GM06990 (cell line): ENCODE data around the gene IFRD1.

ENCODE experiments used
- DNase-seq: peaks from one replicate; pipeline ENCODE4 v3.0.0-alpha.2; 2011; ENCODE audit not compliant: insufficient read length; ENCODE audit errors: extremely low read depth
- H3K27me3 ChIP-seq: replicated peaks from 2 replicates; pipeline ENCODE4 v1.6.0; 2011; ENCODE audit warnings: low read length; ENCODE audit not compliant: control insufficient read depth, insufficient read depth
- H3K36me3 ChIP-seq: 2 replicates; pipeline ENCODE4 v1.5.1; 2011; ENCODE audit warnings: low read length; ENCODE audit not compliant: control insufficient read depth, insufficient read depth
- H3K4me3 ChIP-seq: replicated peaks from 2 replicates; pipeline ENCODE4 v1.5.1; 2011; ENCODE audit warnings: low read depth, mild to moderate bottlenecking, control low read depth, low read length
- TF ChIP-seq, protein P1 (sequence below): IDR thresholded peaks from 2 replicates; pipeline ENCODE4 v1.5.1; 2011; ENCODE audit warnings: low read length, control low read depth, mild to moderate bottlenecking, inconsistent platforms; ENCODE audit not compliant: insufficient read depth, poor library complexity, severe bottlenecking

IFRD1 gene

DNA sequence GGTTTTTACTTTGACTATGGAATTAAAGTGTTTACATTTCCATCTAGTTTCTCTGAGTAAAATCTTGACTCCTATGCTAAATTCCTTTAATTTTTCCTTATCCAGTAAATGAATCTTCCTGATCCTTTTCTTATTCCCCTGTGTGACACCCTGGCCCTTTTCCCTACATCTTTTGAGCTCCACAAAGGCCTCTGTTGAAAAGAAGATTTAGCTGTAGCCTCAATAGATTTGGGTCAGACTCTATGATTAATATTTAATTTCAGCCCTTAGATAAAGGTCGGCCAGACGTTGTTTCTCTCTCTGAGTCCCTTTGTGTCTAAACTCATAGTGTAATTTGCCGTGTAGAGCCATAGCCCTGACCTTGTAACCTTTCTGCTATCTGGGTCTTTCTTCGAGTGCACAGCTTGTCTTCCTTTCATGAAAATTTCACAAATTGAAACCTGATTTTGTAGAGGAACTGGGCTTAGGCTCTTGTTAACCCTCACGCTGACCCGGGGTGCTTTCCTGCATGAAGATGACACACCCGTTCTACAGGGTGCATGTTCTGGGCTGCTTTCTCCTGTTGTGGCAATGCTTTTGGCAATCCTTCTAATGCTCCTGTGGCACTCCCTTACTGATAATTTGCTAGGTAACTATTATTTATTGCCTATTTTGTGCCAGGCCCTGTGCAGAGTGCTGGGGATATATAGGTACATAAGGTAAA, 51.7 kb downstream of the IFRD1 start:
- Histone ChIP-seq H3K27me3 (no peaks in the 10 kb centered on the region), H3K36me3 (no peaks in the 10 kb centered on the region), H3K4me3 (no peak overlapping the region)
- DNase-seq, result no peak
- TF ChIP-seq, protein P1, sequence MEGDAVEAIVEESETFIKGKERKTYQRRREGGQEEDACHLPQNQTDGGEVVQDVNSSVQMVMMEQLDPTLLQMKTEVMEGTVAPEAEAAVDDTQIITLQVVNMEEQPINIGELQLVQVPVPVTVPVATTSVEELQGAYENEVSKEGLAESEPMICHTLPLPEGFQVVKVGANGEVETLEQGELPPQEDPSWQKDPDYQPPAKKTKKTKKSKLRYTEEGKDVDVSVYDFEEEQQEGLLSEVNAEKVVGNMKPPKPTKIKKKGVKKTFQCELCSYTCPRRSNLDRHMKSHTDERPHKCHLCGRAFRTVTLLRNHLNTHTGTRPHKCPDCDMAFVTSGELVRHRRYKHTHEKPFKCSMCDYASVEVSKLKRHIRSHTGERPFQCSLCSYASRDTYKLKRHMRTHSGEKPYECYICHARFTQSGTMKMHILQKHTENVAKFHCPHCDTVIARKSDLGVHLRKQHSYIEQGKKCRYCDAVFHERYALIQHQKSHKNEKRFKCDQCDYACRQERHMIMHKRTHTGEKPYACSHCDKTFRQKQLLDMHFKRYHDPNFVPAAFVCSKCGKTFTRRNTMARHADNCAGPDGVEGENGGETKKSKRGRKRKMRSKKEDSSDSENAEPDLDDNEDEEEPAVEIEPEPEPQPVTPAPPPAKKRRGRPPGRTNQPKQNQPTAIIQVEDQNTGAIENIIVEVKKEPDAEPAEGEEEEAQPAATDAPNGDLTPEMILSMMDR, result no peak

DNA sequence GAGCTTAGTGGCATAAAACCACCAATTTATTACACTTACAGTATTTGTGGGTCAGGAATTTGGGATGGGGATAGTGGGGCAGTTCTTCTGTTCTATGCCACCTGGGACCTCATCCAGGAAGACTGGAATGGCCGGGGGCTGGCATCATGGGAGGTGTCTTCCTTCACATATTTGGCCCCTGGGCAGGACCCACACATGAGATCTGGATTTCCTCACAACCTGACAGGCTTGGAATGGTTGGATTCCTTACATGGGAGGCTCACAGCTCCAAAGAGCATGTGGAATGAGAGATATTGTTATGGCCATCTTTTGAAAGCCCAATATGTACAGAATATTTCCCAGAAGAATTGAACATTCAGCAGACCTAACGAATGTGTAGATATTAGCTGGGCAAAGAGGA, 52.4 kb downstream of the IFRD1 start:
- Histone ChIP-seq H3K27me3 (no peaks in the 10 kb centered on the region), H3K4me3 (no peak overlapping the region), H3K36me3 (no peaks in the 10 kb centered on the region)
- TF ChIP-seq, protein P1, result no peak
- DNase-seq, result no peak

DNA sequence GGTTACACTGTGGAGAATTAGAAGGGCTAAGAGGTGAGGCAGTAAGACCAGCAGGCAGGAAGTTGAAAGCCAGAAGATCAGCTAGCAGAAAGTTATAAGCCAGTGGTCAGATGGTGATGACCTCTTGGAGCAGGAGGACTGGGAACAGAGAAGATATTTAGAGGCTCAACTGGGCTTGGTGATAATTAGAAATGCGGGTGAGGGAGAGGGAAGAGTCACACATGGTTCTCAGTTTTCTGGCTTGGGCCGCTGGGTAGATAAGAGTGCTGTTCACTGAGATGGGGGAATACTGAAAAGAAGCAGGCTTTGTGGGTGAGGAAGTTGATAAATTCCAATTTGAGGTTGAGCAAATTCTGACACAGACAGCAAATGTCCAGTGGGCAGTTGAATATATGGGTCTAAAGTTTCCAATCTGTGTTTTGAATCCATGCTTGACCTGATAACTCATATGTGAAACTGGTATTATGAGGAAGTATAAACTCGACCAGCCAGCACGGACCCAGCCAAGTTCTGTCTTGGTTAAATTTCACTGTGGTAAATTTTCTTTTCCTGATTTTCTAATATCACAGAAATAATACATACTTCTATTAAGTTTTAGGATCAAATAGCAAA, 53.2 kb downstream of the IFRD1 start:
- H3K27me3 ChIP-seq, result no peaks in the 10 kb centered on the region
- TF ChIP-seq, protein P1, result no peak
- H3K4me3 ChIP-seq, result no peak overlapping the region
- no peaks in the 10 kb centered on the region for H3K36me3 ChIP-seq
- no peak for DNase-seq

DNA sequence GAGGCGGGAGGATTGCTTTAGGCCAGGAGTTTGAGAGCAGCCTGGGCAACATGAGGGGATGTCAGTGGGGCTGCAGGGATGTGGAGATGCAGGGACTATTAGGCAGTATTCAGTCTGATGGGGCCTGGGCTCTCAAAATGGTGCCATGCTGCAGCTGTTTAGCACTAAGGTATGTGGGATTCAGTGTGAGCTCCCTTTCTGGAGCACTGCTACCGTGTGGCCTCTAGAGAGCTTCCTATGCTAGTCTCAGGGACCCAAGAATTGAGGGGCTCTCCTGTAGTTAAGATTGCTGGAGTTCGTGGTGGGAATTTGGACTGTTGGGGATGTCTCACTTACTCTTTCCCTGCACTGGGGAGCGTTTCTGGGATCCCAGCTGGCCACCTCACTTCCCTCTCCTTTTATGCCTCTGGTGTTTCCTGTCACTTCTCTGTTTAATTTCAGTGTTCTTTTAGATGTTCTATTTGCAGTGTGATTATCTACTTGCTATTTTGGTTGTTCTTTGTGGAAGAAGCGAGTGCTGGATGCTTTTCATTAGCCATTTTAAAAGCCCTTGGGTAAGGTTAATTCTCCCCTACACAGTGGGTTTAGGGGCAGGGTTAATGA, 53.9 kb downstream of the IFRD1 start:
- Histone ChIP-seq H3K27me3 (no peaks in the 10 kb centered on the region), H3K4me3 (no peak overlapping the region)

DNA sequence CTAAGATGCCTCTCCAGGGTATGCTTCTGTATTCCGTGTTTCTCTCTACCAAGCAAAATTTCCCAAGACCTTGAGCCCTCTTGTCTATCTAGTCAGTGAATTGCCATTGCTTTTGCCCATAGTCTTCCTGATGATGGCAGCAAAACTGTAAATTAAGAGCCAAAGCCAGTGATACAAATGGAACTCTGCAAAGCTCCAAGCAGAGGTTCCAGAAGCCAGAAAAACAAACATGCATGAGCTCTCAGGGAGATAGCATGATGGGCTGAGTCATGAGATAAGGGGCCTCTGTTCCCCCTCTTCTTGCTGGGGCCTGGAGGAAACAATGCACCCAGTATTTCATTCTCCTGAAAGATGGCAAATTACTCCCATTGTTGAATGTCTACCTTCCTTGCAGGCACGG, 55.2 kb downstream of the IFRD1 start:
- DNase-seq, result no peak
- TF ChIP-seq, protein P1, result no peak
- H3K36me3 ChIP-seq, result no peaks in the 10 kb centered on the region

More for the DNA sequence above, 53.9 kb downstream of the IFRD1 start:
- H3K36me3 ChIP-seq, result no peaks in the 10 kb centered on the region
- no peak for DNase-seq
- TF ChIP-seq, protein P1, result no peak

More for the DNA sequence above, 55.2 kb downstream of the IFRD1 start:
- H3K27me3 ChIP-seq, result no peaks in the 10 kb centered on the region
- no peak overlapping the region for H3K4me3 ChIP-seq
